DOHH2 (cell line): Measurements from ENCODE around the gene ZNF709.

Source experiments
- H3F3A ChIP-seq: fragments of 200-600 bp; sonication (generic), shearing (Covaris generic); 2 replicates; pipeline ENCODE4 v1.6.0; 2016; ENCODE audit warnings: antibody characterized with exemption, mild to moderate bottlenecking; ENCODE audit not compliant: control insufficient read depth, insufficient read depth
- H3K27ac ChIP-seq: fragments of 200-600 bp; sonication (generic); 2 replicates; pipeline ENCODE4 v1.5.1; 2014; ENCODE audit warnings: low read depth, mild to moderate bottlenecking, low read length, moderate library complexity
- H3K27me3 ChIP-seq: fragments of 200-600 bp; sonication (generic); 2 replicates; pipeline ENCODE4 v1.6.1; 2014; ENCODE audit warnings: mild to moderate bottlenecking, low read length, mixed read lengths; ENCODE audit not compliant: control insufficient read depth
- H3K36me3 ChIP-seq: fragments of 200-600 bp; sonication (generic); 2 replicates; pipeline ENCODE4 v1.6.1; 2014; ENCODE audit warnings: mild to moderate bottlenecking, low read length, moderate library complexity, mixed read lengths; ENCODE audit not compliant: control insufficient read depth
- H3K4me1 ChIP-seq: fragments of 200-600 bp; sonication (generic); 2 replicates; pipeline ENCODE4 v1.6.1; 2014; ENCODE audit warnings: mild to moderate bottlenecking, low read length, mixed read lengths; ENCODE audit not compliant: control insufficient read depth
- H3K4me2 ChIP-seq: fragments of 200-600 bp; sonication (generic); 2 replicates; pipeline ENCODE4 v1.6.0; 2014; ENCODE audit warnings: mild to moderate bottlenecking, low read length, moderate library complexity
- H3K4me3 ChIP-seq: fragments of 200-600 bp; sonication (generic); 2 replicates; pipeline ENCODE4 v1.5.1; 2014; ENCODE audit warnings: mild to moderate bottlenecking, low read length, mixed read lengths
- H3K79me2 ChIP-seq: fragments of 200-600 bp; sonication (generic); 2 replicates; pipeline ENCODE4 v1.6.1; 2014; ENCODE audit warnings: mild to moderate bottlenecking, low read length, mixed read lengths; ENCODE audit not compliant: control insufficient read depth
- H3K9me2 ChIP-seq: fragments of 200-600 bp; sonication (generic); replicated peaks from 2 replicates; pipeline ENCODE4 v1.6.1; 2014; ENCODE audit warnings: mild to moderate bottlenecking, low read length, mixed read lengths; ENCODE audit not compliant: control insufficient read depth
- H3K9me3 ChIP-seq: fragments of 200-600 bp; sonication (generic); 2 replicates; pipeline ENCODE4 v1.6.1; 2014; ENCODE audit warnings: antibody characterized with exemption, low read length, mixed read lengths; ENCODE audit not compliant: control insufficient read depth, insufficient read depth
- H4K20me1 ChIP-seq: fragments of 200-600 bp; sonication (generic); 2 replicates; pipeline ENCODE4 v1.6.0; 2014; ENCODE audit warnings: low read depth, mild to moderate bottlenecking, antibody characterized with exemption, low read length, moderate library complexity; ENCODE audit not compliant: control insufficient read depth, insufficient read depth
- EZH2phosphoT487 ChIP-seq: fragments of 200-600 bp; sonication (generic); IDR thresholded peaks from 2 replicates; pipeline ENCODE4 v1.6.1; 2017; ENCODE audit warnings: borderline replicate concordance, mild to moderate bottlenecking, antibody characterized with exemption, low read length, moderate library complexity, mixed read lengths
- TF ChIP-seq, protein P1 (sequence below): fragments of 200-600 bp; sonication (generic); IDR thresholded peaks from one replicate; pipeline ENCODE4 v1.5.1; 2014; ENCODE audit warnings: antibody characterized with exemption, mild to moderate bottlenecking, low read depth, low read length; ENCODE audit not compliant: poor library complexity, severe bottlenecking

The ZNF709 gene

DNA sequence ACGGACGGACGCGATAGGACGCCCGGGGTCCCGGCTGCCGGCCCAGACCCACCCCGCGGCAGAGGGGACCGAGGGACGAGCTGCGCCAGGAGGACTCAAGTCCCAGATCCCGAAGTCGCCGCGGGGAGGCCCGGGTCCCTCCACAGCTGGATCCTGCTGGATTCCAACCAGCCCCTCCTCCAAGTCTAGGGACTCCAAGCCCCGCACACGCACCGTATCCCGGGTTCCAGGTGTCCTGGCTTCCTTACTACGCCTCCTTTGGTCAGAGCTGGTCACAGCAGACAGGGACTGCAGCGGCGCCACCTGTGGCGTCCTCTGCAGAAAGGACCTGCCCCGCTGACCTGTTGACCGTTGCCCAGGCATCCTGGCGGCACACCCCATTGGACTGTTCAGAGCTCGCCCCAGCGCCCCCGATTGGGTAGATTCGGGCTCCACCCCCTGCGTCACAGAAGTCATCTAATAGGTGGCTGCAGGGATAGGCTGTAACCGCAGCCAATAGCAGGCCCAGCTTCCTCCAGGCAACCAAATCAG lies 29.0 kb upstream of the ZNF709 start:
- no peak overlapping the region for H3K4me2 ChIP-seq
- no peak overlapping the region for H3K4me3 ChIP-seq
- H3K36me3 ChIP-seq = no peaks in the 10 kb centered on the region
- H3K27me3 ChIP-seq = no peaks in the 10 kb centered on the region
- no peaks in the 10 kb centered on the region for H4K20me1 ChIP-seq
- H3K4me1 ChIP-seq = no peaks in the 10 kb centered on the region
- no peaks in the 10 kb centered on the region for H3K79me2 ChIP-seq
- TF ChIP-seq EZH2phosphoT487 = no peak
- TF ChIP-seq, protein P1, sequence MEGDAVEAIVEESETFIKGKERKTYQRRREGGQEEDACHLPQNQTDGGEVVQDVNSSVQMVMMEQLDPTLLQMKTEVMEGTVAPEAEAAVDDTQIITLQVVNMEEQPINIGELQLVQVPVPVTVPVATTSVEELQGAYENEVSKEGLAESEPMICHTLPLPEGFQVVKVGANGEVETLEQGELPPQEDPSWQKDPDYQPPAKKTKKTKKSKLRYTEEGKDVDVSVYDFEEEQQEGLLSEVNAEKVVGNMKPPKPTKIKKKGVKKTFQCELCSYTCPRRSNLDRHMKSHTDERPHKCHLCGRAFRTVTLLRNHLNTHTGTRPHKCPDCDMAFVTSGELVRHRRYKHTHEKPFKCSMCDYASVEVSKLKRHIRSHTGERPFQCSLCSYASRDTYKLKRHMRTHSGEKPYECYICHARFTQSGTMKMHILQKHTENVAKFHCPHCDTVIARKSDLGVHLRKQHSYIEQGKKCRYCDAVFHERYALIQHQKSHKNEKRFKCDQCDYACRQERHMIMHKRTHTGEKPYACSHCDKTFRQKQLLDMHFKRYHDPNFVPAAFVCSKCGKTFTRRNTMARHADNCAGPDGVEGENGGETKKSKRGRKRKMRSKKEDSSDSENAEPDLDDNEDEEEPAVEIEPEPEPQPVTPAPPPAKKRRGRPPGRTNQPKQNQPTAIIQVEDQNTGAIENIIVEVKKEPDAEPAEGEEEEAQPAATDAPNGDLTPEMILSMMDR = no peak
- H3K27ac ChIP-seq = no peak overlapping the region
- no peaks in the 10 kb centered on the region for H3K9me2 ChIP-seq
- no peaks in the 10 kb centered on the region for H3F3A ChIP-seq
- H3K9me3 ChIP-seq = peaks cover 4% of the 10 kb centered on the region; the same call in 1 of the 2 replicates

DNA sequence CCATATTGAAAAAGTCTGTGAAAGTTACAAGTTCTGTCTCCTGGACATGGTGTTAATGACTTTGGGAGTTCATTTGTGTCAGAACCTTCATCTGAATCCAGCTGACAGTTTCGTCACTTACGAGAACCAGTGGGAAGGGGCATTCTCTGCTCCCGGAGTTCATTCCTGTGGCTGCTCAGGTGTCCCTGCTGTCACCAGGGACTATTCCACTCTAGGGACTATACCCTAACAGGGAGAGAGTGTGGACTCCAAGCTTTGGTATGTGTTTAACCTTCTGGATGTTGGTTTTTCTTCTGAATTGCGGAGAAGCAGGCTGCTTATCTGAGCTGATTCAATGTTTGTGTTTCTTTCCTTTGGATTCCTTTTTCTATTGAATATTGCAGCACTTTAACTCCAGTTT lies 12.4 kb upstream of the ZNF709 start:
- Histone ChIP-seq H3K79me2 (no peaks in the 10 kb centered on the region), H3K27me3 (no peaks in the 10 kb centered on the region), H4K20me1 (no peaks in the 10 kb centered on the region), H3K4me3 (no peak overlapping the region), H3K27ac (no peak overlapping the region), H3F3A (no peaks in the 10 kb centered on the region), H3K36me3 (no peaks in the 10 kb centered on the region), H3K4me1 (peaks cover 10% of the 10 kb centered on the region), H3K4me2 (no peak overlapping the region), H3K9me2 (no peaks in the 10 kb centered on the region), H3K9me3 (no peaks in the 10 kb centered on the region)
- no peak for TF ChIP-seq EZH2phosphoT487
- TF ChIP-seq, protein P1 = no peak

DNA sequence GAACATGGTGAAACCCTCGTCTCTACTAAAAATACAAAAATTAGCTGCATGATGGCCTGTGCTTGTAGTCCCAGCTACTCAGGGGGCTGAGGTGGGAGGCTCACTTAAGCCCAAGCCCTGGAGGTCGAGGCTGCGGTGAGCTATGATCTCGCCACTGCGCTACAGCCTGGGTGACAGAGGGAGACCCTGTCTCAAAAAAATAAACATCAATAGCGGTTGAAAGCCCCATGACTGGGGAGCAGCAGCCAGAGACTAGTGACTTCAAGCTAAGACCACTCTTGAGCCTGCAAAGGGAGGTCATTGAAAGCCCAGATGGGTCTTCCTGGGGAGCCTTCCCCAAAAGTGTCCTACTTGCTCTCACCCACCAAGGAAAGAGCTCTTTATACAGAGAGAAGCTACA lies 11.9 kb upstream of the ZNF709 start:
- H3K27ac ChIP-seq = no peak overlapping the region
- H3K9me3 ChIP-seq = no peaks in the 10 kb centered on the region
- no peak for TF ChIP-seq EZH2phosphoT487
- TF ChIP-seq, protein P1 = no peak
- H3K79me2 ChIP-seq = no peaks in the 10 kb centered on the region
- H3K9me2 ChIP-seq = no peaks in the 10 kb centered on the region
- H3K36me3 ChIP-seq = no peaks in the 10 kb centered on the region
- no peaks in the 10 kb centered on the region for H3K27me3 ChIP-seq
- H3K4me1 ChIP-seq = peaks cover 10% of the 10 kb centered on the region
- H3K4me3 ChIP-seq = no peak overlapping the region
- H4K20me1 ChIP-seq = no peaks in the 10 kb centered on the region
- no peaks in the 10 kb centered on the region for H3F3A ChIP-seq
- no peak overlapping the region for H3K4me2 ChIP-seq
